Measurements from ENCODE around the gene PAQR4.
A peak's percentile ranks its signal among the peaks of the same experiment; 100 is the strongest.
"Not testable (repeated sequence)": the region's sequence is repeated elsewhere in the genome, so short reads cannot be mapped to it uniquely, and the experiment has no call there.

PAQR4 gene
- 1.0 to 13.5 (median 5.4) reads per million in 9 experiments for total RNA-seq

DNA sequence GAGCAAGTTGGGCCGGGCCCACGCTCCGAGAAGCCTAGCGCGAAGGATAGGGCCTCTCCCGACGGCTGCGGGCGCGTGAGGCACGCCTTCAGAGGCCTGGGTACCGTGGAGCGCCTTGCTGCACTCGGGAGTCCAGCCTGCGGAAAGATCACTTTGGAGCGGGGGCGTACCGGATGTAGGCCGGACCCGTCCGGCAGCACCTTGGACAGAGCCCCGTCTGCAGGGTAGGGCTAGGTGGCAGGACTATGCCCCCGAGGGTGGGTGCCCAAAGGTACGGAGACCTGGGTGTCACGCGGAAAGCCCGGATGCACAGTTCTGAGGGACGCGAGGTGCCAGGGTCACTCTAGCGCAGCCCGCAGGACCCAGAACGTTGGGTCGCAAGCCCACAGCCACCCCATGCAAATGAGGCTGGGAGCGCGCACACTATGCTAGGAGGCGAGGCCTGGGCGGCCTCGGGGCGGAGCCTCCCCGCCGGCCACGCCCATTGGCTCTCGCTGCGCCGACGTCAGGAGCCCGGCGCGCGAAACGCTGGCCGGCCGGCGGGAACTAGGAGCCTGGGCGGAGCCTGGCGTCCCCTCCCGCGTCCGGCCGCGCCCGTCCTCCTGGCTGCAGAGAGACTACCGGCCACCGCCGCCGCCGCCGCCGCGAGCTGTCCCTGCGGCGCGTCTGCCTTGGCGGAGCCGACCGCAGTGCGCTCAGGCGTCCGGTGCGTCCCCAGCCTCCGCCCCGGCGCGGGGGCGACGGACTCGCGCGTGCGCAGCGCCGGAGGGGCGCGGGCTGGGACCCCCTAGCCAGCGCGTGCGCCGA is at the start of gene PAQR4:
Gene PAQR4, plus strand, starts transcription at position 611 of the 807 bp plus-strand sequence. CDS start 327 bp downstream, outside the sequence.
- H3K4me3 Mint-ChIP-seq, result peak within 1 kb of the TSS; percentile 52 to 76
- H3K9me3 Mint-ChIP-seq, result no peaks in the 10 kb centered on the region
- H3K4me1 Mint-ChIP-seq (ENCODE audit: low read depth in 2 of 2), result peaks cover 11 to 20% of the 10 kb centered on the region in 2 donors
- H3K27me3 Mint-ChIP-seq, result peaks cover 13 to 35% of the 10 kb centered on the region in 2 donors
- DNase-seq (peak; percentile 59 to 76 (median 73)), ATAC-seq (replicated peaks) (peak; percentile 77)
- peaks cover 4% of the 10 kb centered on the region for H3K36me3 Mint-ChIP-seq (ENCODE audit: insufficient read depth)
- no peak within 1 kb of the TSS for H3K27ac Mint-ChIP-seq

GRCh38 chr16:2919511-2920255 is 49.5 kb upstream of the PAQR4 start:
- Mint-ChIP-seq H3K9me3 (no peaks in the 10 kb centered on the region), H3K4me3 (peak overlapping the region in 1 of 2 donors; percentile 6), H3K4me1 (ENCODE audit: low read depth in 2 of 2) (peaks cover 5 to 8% of the 10 kb centered on the region in 2 donors), H3K36me3 (ENCODE audit: insufficient read depth) (peaks cover 40% of the 10 kb centered on the region), H3K27ac (peak overlapping the region; percentile 48 to 74), H3K27me3 (no peaks in the 10 kb centered on the region)
- ATAC-seq (replicated peaks) (peak; percentile 57), DNase-seq (peak; percentile 59 to 74 (median 61))

GRCh38 chr16:2923481-2923880 is 45.7 kb upstream of the PAQR4 start:
- no peak overlapping the region for H3K27ac Mint-ChIP-seq
- ATAC-seq (replicated peaks) (no peak), DNase-seq (no peak)
- no peaks in the 10 kb centered on the region for H3K9me3 Mint-ChIP-seq
- H3K4me1 Mint-ChIP-seq (ENCODE audit: low read depth in 2 of 2), result peaks cover 14 to 18% of the 10 kb centered on the region in 2 donors
- peaks cover 28% of the 10 kb centered on the region for H3K36me3 Mint-ChIP-seq (ENCODE audit: insufficient read depth)
- H3K27me3 Mint-ChIP-seq, result no peaks in the 10 kb centered on the region
- no peak overlapping the region for H3K4me3 Mint-ChIP-seq

DNA sequence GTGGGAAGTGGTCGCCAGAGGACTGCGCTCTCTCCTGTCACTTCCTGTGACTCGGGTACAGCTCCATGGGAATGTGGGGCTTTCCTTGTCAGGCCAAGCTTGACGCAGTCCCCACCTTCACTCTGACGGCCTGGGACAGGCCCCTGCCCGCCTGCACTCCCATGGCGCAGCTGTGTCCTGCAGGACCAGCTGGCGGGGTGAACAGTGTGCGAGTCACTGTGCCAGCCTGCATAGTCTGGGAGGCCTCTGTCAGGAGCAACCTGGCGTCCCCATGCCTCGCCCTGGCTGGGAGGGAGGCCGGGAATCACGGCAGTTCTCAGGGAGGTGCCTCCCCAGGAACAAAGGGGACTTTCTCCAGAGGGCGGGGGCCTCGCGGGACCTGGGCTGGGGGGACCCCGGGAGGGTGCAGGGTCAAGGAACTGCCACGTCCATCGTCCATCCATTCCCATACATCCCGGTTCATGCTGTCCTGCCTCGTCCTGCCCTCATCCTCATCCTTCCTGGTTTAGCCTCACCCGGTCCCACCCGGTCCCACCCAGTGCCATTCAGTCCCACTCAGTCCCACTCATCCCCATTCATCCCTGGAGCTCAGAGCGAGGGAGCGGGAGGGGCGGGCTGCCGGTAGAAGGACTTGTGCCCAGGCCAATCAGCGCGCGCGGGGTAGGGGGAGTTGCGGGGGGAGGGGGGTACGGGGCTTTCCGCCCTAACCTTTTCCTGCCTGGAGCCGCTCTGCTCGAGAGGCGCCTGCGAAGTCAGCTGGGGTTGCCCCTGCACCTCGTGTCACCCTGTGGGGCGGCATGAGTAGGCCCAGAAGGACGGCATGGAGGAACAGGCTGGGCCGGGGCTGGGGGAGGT is 44.0 kb upstream of the PAQR4 start:
- no peak overlapping the region for H3K27ac Mint-ChIP-seq
- H3K27me3 Mint-ChIP-seq, result no peaks in the 10 kb centered on the region
- no peak for ATAC-seq (replicated peaks)

DNA sequence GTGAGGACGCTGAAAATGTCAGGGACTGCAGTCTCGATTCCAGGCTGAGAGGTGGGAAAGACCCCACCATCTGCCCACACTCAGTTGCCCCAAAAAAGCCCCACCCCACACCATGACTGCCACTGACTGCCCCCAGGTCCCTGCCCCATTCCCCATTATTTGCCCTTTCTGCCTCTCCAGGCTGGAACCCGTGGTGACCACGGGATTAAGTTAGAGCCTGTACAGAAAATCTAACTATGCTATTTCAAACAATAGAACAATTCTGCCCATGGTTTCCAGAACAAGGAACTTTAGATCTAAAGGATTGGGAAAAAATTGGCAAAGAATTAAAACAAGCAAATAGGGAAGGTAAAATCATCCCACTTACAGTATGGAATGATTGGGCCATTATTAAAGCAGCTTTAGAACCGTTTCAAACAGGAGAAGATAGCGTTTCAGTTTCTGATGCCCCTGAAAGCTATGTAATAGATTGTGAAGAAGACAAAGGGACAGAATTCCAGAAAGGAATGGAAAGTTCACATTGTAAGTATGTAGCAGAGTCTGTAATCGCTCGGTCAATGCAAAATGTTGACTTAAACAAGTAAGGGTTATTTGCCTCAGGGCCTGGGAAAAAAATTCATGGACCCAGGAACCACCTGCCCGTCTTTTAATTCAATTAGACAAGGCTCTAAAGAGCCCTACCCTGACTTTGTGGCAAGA is 43.0 kb upstream of the PAQR4 start:
- H3K9me3 Mint-ChIP-seq, result no peaks in the 10 kb centered on the region
- H3K4me3 Mint-ChIP-seq, result no peak overlapping the region
- DNase-seq, result no peak
- H3K27ac Mint-ChIP-seq, result peak overlapping the region in 1 of 2 donors; percentile 14
- H3K27me3 Mint-ChIP-seq, result no peaks in the 10 kb centered on the region
- ATAC-seq (replicated peaks), result no peak
- peaks cover 19% of the 10 kb centered on the region for H3K36me3 Mint-ChIP-seq (ENCODE audit: insufficient read depth)
- H3K4me1 Mint-ChIP-seq (ENCODE audit: low read depth in 2 of 2), result peaks cover 10 to 12% of the 10 kb centered on the region in 2 donors

More for the DNA sequence above, 44.0 kb upstream of the PAQR4 start:
- Mint-ChIP-seq H3K4me1 (ENCODE audit: low read depth in 2 of 2) (peaks cover 10 to 12% of the 10 kb centered on the region in 2 donors), H3K4me3 (no peak overlapping the region), H3K9me3 (no peaks in the 10 kb centered on the region), H3K36me3 (ENCODE audit: insufficient read depth) (peaks cover 20% of the 10 kb centered on the region)
- DNase-seq, result no peak

DNA sequence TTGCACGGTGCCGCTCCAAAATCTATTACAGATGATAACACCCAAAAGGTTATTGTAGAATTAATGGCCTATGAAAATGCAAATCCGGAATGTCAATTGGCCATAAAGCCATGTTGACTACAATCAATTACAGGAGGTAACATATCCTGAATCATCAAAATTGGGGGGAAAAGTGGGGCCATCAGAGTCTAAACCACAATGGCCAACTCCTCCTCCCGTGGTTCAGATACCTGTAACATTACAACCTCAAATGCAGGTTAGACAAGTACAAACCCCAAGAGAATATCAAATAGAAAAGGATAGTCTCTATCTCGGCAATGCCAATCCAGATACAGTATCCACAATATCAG is 42.5 kb upstream of the PAQR4 start:
- Mint-ChIP-seq H3K27ac (peak overlapping the region; percentile 14 to 65), H3K4me3 (peak overlapping the region in 1 of 2 donors; percentile 47), H3K9me3 (no peaks in the 10 kb centered on the region), H3K36me3 (ENCODE audit: insufficient read depth) (peaks cover 21% of the 10 kb centered on the region), H3K27me3 (no peaks in the 10 kb centered on the region), H3K4me1 (ENCODE audit: low read depth in 2 of 2) (peaks cover 10 to 12% of the 10 kb centered on the region in 2 donors)
- DNase-seq (no peak), ATAC-seq (replicated peaks) (no peak)

- ATAC-seq (replicated peaks), result peak; percentile 100
- no peaks in the 10 kb centered on the region for H3K27me3 Mint-ChIP-seq
- peaks cover 10 to 12% of the 10 kb centered on the region in 2 donors for H3K4me1 Mint-ChIP-seq (ENCODE audit: low read depth in 2 of 2)
- no peaks in the 10 kb centered on the region for H3K9me3 Mint-ChIP-seq
- DNase-seq, result peak; percentile 86 to 91 (median 87)
- H3K36me3 Mint-ChIP-seq (ENCODE audit: insufficient read depth), result peaks cover 26% of the 10 kb centered on the region
- H3K27ac Mint-ChIP-seq, result peak overlapping the region; percentile 14 to 65
- peak overlapping the region in 1 of 2 donors; percentile 47 for H3K4me3 Mint-ChIP-seq
Observed at GRCh38 chr16:2927010-2927646, 42.0 kb upstream of the PAQR4 start.

DNA sequence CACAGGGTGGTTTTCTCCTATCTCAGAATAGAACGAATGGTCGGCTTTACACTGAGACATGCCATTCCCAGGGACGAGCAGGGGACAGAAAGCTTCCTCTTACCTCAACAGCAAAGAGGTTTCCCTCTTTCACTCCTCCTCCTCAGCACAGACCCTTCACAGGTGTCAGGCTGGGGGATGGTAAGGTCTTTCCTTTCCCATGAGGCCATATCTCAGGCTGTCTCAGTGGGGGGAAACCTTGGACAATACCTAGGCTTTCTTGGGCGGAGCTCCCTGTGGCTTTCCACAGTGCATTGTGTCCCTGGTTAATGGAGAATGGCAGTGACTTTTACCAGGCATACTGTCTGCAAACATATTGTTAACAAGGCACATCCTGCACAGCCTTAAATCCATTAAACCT is 41.0 kb upstream of the PAQR4 start:
- ATAC-seq (replicated peaks); H3K27me3 Mint-ChIP-seq; H3K27ac Mint-ChIP-seq; H3K9me3 Mint-ChIP-seq; H3K4me3 Mint-ChIP-seq; DNase-seq: not testable (repeated sequence)
- H3K36me3 Mint-ChIP-seq (ENCODE audit: insufficient read depth), result peaks cover 24% of the 10 kb centered on the region
- H3K4me1 Mint-ChIP-seq (ENCODE audit: low read depth in 2 of 2), result peaks cover 8 to 12% of the 10 kb centered on the region in 2 donors

GRCh38 chr16:2928796-2929195 is 40.4 kb upstream of the PAQR4 start:
- Mint-ChIP-seq H3K27me3 (no peaks in the 10 kb centered on the region), H3K27ac (peak overlapping the region in 1 of 2 donors; percentile 71), H3K9me3 (no peaks in the 10 kb centered on the region), H3K4me1 (ENCODE audit: low read depth in 2 of 2) (peaks cover 8 to 12% of the 10 kb centered on the region in 2 donors), H3K4me3 (no peak overlapping the region), H3K36me3 (ENCODE audit: insufficient read depth) (peaks cover 22% of the 10 kb centered on the region)
- DNase-seq (no peak), ATAC-seq (replicated peaks) (no peak)

DNA sequence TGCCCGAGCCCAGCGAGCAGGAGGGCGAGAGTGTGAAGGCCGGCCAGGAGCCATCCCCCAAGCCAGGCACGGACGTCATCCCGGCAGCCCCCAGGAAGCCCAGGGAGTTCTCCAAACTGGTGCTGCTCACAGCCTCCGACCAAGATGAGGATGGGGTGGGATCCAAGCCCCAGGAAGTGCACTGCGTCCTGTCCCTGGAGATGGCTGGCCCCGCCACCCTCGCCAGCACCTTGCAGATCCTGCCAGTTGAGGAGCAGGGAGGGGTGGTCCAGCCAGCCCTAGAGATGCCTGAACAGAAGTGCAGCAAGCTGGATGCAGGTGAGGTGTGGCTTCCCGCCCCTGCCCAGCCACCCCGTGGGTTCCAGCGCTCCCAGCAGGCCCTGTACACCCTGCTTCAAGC is 39.5 kb upstream of the PAQR4 start:
- DNase-seq, result no peak
- ATAC-seq (replicated peaks), result no peak
- Mint-ChIP-seq H3K4me3 (no peak overlapping the region), H3K4me1 (ENCODE audit: low read depth in 2 of 2) (peaks cover 11 to 12% of the 10 kb centered on the region in 2 donors), H3K27me3 (no peaks in the 10 kb centered on the region), H3K9me3 (no peaks in the 10 kb centered on the region), H3K27ac (peak overlapping the region in 1 of 2 donors; percentile 10), H3K36me3 (ENCODE audit: insufficient read depth) (peaks cover 22% of the 10 kb centered on the region)

DNA sequence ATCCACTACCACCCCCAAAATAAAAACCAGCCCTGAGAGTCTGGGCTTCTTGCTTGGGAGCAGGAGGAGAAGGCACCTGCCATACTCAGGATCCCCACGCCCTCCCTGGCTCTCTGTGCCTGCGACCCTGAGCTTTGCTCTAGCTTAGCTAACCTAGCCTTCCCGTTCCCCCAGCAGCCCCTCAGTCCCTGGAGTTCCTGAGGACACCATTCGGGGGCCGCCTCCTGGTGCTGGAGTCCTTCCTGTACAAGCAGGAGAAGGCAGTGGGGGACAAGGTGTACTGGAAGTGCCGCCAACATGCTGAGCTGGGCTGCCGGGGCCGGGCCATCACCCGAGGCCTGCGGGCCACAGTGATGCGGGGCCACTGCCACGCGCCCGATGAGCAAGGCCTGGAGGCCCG is 38.9 kb upstream of the PAQR4 start:
- Mint-ChIP-seq H3K4me3 (no peak overlapping the region), H3K27me3 (no peaks in the 10 kb centered on the region), H3K9me3 (no peaks in the 10 kb centered on the region), H3K4me1 (ENCODE audit: low read depth in 2 of 2) (peaks cover 11 to 12% of the 10 kb centered on the region in 2 donors), H3K36me3 (ENCODE audit: insufficient read depth) (peaks cover 26% of the 10 kb centered on the region), H3K27ac (peak overlapping the region in 1 of 2 donors; percentile 10)
- ATAC-seq (replicated peaks) (no peak), DNase-seq (no peak)

- not testable (repeated sequence) for H3K27ac Mint-ChIP-seq; H3K9me3 Mint-ChIP-seq; ATAC-seq (replicated peaks); H3K27me3 Mint-ChIP-seq; DNase-seq; H3K4me3 Mint-ChIP-seq
- Mint-ChIP-seq H3K36me3 (ENCODE audit: insufficient read depth) (peaks cover 37% of the 10 kb centered on the region), H3K4me1 (ENCODE audit: low read depth in 2 of 2) (peaks cover 9 to 11% of the 10 kb centered on the region in 2 donors)
Observed at GRCh38 chr16:2931231-2931914, 37.8 kb upstream of the PAQR4 start.
